CD14-positive monocyte (primary cell): ENCODE results near the gene DLEC1. TPM values are rescaled to one million over a fixed set of nuclear protein-coding genes. Genes with fewer than 3 reads are reported as not detected.

Experiments used
- DNase-seq, 3 donors: peaks; one replicate each; pipeline ENCODE4 v3.0.0-alpha.2; 2011 to 2022
- H2AFZ ChIP-seq: 2 replicates; pipeline ENCODE4 v1.6.0; 2012; ENCODE audit warnings: mild to moderate bottlenecking, low read depth, low read length, inconsistent platforms; ENCODE audit not compliant: insufficient read depth, poor library complexity, severe bottlenecking
- H3K27ac ChIP-seq, 2 donors: 1 replicate in 1 of 2; 2 replicates in 1 of 2; pipeline ENCODE4 v1.5.1; 2012 to 2013; ENCODE audit warnings: low read length in 2 of 2, control low read depth in 1 of 2, inconsistent platforms in 1 of 2, low read depth in 1 of 2, mild to moderate bottlenecking in 1 of 2
- H3K27me3 ChIP-seq, 2 donors: one replicate each; pipeline versions ENCODE4 v1.6.0 to v1.6.1; 2011 to 2013; ENCODE audit warnings: low read length in 2 of 2; ENCODE audit not compliant: control insufficient read depth in 2 of 2, insufficient read depth in 2 of 2
- H3K36me3 ChIP-seq, 2 donors: replicated peaks in 1 of 2; 1 replicate in 1 of 2; 2 replicates in 1 of 2; pipeline versions ENCODE4 v1.5.1 to v1.6.1; 2012 to 2013; ENCODE audit warnings: low read length in 2 of 2, control low read depth in 1 of 2, inconsistent platforms in 1 of 2, mild to moderate bottlenecking in 1 of 2; ENCODE audit not compliant: insufficient read depth in 2 of 2, control insufficient read depth in 1 of 2
- H3K4me1 ChIP-seq, 2 donors: 1 replicate in 1 of 2; 2 replicates in 1 of 2; pipeline versions ENCODE4 v1.5.1 to v1.6.1; 2012 to 2013; ENCODE audit warnings: low read length in 2 of 2, control low read depth in 1 of 2, inconsistent platforms in 1 of 2, mild to moderate bottlenecking in 1 of 2, moderate library complexity in 1 of 2; ENCODE audit not compliant: insufficient read depth in 2 of 2, control insufficient read depth in 1 of 2
- H3K4me2 ChIP-seq: replicated peaks from 2 replicates; pipeline ENCODE3; 2012; ENCODE audit warnings: low read length, moderate library complexity, mild to moderate bottlenecking; ENCODE audit not compliant: poor library complexity, severe bottlenecking; ENCODE audit errors: extremely low read depth
- H3K4me3 ChIP-seq, 3 experiments: fragments of 200-600 bp in 1 of 3; sonication (generic) in 1 of 3; replicated peaks in 1 of 3; 1 replicate in 2 of 3; 2 replicates in 1 of 3; pipeline ENCODE4 v1.5.1; 2011 to 2013; ENCODE audit warnings: low read length in 3 of 3, mild to moderate bottlenecking in 3 of 3, control low read depth in 2 of 3, low read depth in 2 of 3, inconsistent platforms in 1 of 3, moderate library complexity in 1 of 3
- H3K79me2 ChIP-seq: 2 replicates; pipeline ENCODE4 v1.6.0; 2012; ENCODE audit warnings: mild to moderate bottlenecking, control low read depth, inconsistent platforms, low read length, moderate library complexity; ENCODE audit not compliant: insufficient read depth
- H3K9ac ChIP-seq: 2 replicates; pipeline ENCODE4 v1.6.0; 2017; ENCODE audit warnings: low read length, mild to moderate bottlenecking; ENCODE audit not compliant: insufficient read depth, poor library complexity, severe bottlenecking
- H3K9me3 ChIP-seq, 2 donors: replicated peaks in 1 of 2; 1 replicate in 1 of 2; 2 replicates in 1 of 2; pipeline versions ENCODE4 v1.5.1 to v1.6.1; 2012 to 2013; ENCODE audit warnings: low read length in 2 of 2, control low read depth in 1 of 2; ENCODE audit not compliant: control insufficient read depth in 1 of 2, insufficient read depth in 1 of 2
- H4K20me1 ChIP-seq: 2 replicates; pipeline ENCODE4 v1.6.0; 2012; ENCODE audit warnings: mild to moderate bottlenecking, low read length, control low read depth, moderate library complexity; ENCODE audit not compliant: insufficient read depth
- H3K27ac Mint-ChIP-seq, 7 donors: one replicate each; pipeline ENCODE4 v1.8.0; 2020; ENCODE audit warnings: mild to moderate bottlenecking in 7 of 7, mixed read lengths in 7 of 7, moderate library complexity in 6 of 7, inconsistent platforms in 2 of 7
- H3K27me3 Mint-ChIP-seq, 3 donors: one replicate each; pipeline ENCODE4 v1.8.0; 2021 to 2022; ENCODE audit warnings: low read depth in 3 of 3, mild to moderate bottlenecking in 3 of 3, mixed read lengths in 3 of 3, moderate library complexity in 3 of 3, inconsistent platforms in 1 of 3
- H3K36me3 Mint-ChIP-seq, 2 donors: one replicate each; pipeline ENCODE4 v1.8.0; 2020; ENCODE audit warnings: mixed read lengths in 2 of 2, inconsistent platforms in 1 of 2, mild to moderate bottlenecking in 1 of 2
- H3K4me1 Mint-ChIP-seq: one replicate; pipeline ENCODE4 v1.8.0; 2020; ENCODE audit warnings: mild to moderate bottlenecking, mixed read lengths
- H3K4me3 Mint-ChIP-seq, 2 donors: one replicate each; pipeline ENCODE4 v1.8.0; 2020; ENCODE audit warnings: mild to moderate bottlenecking in 2 of 2, mixed read lengths in 2 of 2, moderate library complexity in 1 of 2
- H3K9me3 Mint-ChIP-seq, 7 donors: one replicate each; pipeline ENCODE4 v1.8.0; 2020 to 2022; ENCODE audit warnings: mixed read lengths in 7 of 7, mild to moderate bottlenecking in 6 of 7, moderate library complexity in 6 of 7, inconsistent platforms in 2 of 7
- CTCF ChIP-seq: fragments of 200-600 bp; IDR thresholded peaks from one replicate; pipeline ENCODE4 v1.8.0; 2022; ENCODE audit warnings: antibody characterized with exemption, mild to moderate bottlenecking
- WGBS: methylation state at CpG from one replicate; pipeline ENCODE4 v1.1.5; 2013; ENCODE audit warnings: missing lambda C conversion rate; ENCODE audit not compliant: insufficient coverage; 5-methylcytosine and 5-hydroxymethylcytosine counted together
- intact Hi-C, 2 donors: fragments of 100-400 bp; cut with micrococcal nuclease; formaldehyde crosslinking; loops; one replicate each; pipeline versions ENCODE4 v1.15.0 to v1.15.1; 2023
- polyA plus RNA-seq, 3 donors: library from polyadenylated mRNA; depleted of rRNA in 1 of 3; unstranded in 2 of 3; stranded (reverse) in 1 of 3; fragments of 300-500 nt in 2 of 3; fragments of >200 nt in 1 of 3; fragmentation: Illumina TruSeq in 2 of 3; gene quantifications; 1 replicate in 2 of 3; 2 replicates in 1 of 3; pipeline ENCODE4 v1.2.3, GENCODE V29; 2012 to 2021

The DLEC1 gene
- polyA plus RNA-seq, 3 donors, result 0.11 to 0.81 (median 0.14) TPM

- Histone ChIP-seq H3K9me3 (no peaks in the 10 kb centered on the region), H4K20me1 (no peaks in the 10 kb centered on the region), H3K27ac (no peak overlapping the region), H2AFZ (no peak overlapping the region), H3K4me2 (no peak overlapping the region), H3K4me3 (no peak overlapping the region), H3K36me3 (no peaks in the 10 kb centered on the region), H3K4me1 (peaks cover 45 to 60% of the 10 kb centered on the region in 2 donors), H3K27me3 (no peaks in the 10 kb centered on the region), H3K79me2 (peaks cover 8% of the 10 kb centered on the region), H3K9ac (no peak overlapping the region)
- TF ChIP-seq CTCF, result no peak
- intact Hi-C loops, result no loop called here
- H3K27me3 Mint-ChIP-seq, result peaks cover 0 to 5% (median 2%) of the 10 kb centered on the region in 3 donors
- H3K4me3 Mint-ChIP-seq, result no peak overlapping the region
- H3K36me3 Mint-ChIP-seq, result no peaks in the 10 kb centered on the region
- WGBS, result 100% methylated on average over 2 of the region's 7 CpGs
- H3K4me1 Mint-ChIP-seq, result peaks cover 63% of the 10 kb centered on the region
- no peaks in the 10 kb centered on the region for H3K9me3 Mint-ChIP-seq
- H3K27ac Mint-ChIP-seq, result peak overlapping the region in 2 of 7 donors; percentile 16 to 50
- DNase-seq, result no peak
Measured at GRCh38 chr3:37989821-37990480, 49.1 kb upstream of the DLEC1 start.

GRCh38 chr3:37990527-37990926 lies 48.5 kb upstream of the DLEC1 start, which contains the start of gene VILL:
Gene VILL (plus strand): TSS chr3:37990786. CDS start chr3:37993673, 2,887 bp downstream.
- intact Hi-C loops, result no loop called here
- Histone ChIP-seq H3K79me2 (peaks cover 13% of the 10 kb centered on the region), H3K36me3 (peaks cover 0 to 3% of the 10 kb centered on the region in 2 donors), H3K9me3 (no peaks in the 10 kb centered on the region), H4K20me1 (no peaks in the 10 kb centered on the region), H3K4me2 (no peak within 1 kb of the TSS), H3K4me3 (no peak within 1 kb of the TSS), H3K27ac (no peak within 1 kb of the TSS), H3K4me1 (peaks cover 45 to 60% of the 10 kb centered on the region in 2 donors), H3K27me3 (no peaks in the 10 kb centered on the region), H3K9ac (no peak within 1 kb of the TSS), H2AFZ (no peak within 1 kb of the TSS)
- 98% methylated on average over 10 of the region's 10 CpGs for WGBS
- no peak for DNase-seq
- peaks cover under 1% of the 10 kb centered on the region in 2 donors for H3K36me3 Mint-ChIP-seq
- no peak within 1 kb of the TSS for H3K4me3 Mint-ChIP-seq
- peaks cover 61% of the 10 kb centered on the region for H3K4me1 Mint-ChIP-seq
- H3K9me3 Mint-ChIP-seq, result no peaks in the 10 kb centered on the region
- peaks cover 2 to 4% (median 2%) of the 10 kb centered on the region in 3 donors for H3K27me3 Mint-ChIP-seq
- TF ChIP-seq CTCF, result no peak
- peak within 1 kb of the TSS in 6 of 7 donors; percentile 30 to 77 (median 50) for H3K27ac Mint-ChIP-seq
